Immature natural killer cell (primary cell): ENCODE results near the gene ATAD3C. TPM values are rescaled to one million over a fixed set of nuclear protein-coding genes. Genes with fewer than 3 reads are reported as not detected.
"Not testable (repeated sequence)": the region's sequence is repeated elsewhere in the genome, so short reads cannot be mapped to it uniquely, and the experiment has no call there.

Experiments used
- DNase-seq, 3 donors: peaks; one replicate each; pipeline ENCODE4 v3.0.0; 2022; ENCODE audit warnings: mixed read lengths in 1 of 3
- H3K27ac Mint-ChIP-seq, 6 donors: one replicate each; pipeline ENCODE4 v1.8.0; 2020; ENCODE audit warnings: mixed read lengths in 6 of 6, mild to moderate bottlenecking in 5 of 6, inconsistent platforms in 4 of 6, moderate library complexity in 3 of 6
- H3K27me3 Mint-ChIP-seq, 3 donors: one replicate each; pipeline ENCODE4 v1.8.0; 2020 to 2021; ENCODE audit warnings: low read depth in 3 of 3, mild to moderate bottlenecking in 3 of 3, mixed read lengths in 3 of 3, moderate library complexity in 3 of 3, inconsistent platforms in 1 of 3
- H3K36me3 Mint-ChIP-seq, 3 donors: one replicate each; pipeline ENCODE4 v1.8.0; 2020; ENCODE audit warnings: mixed read lengths in 3 of 3, inconsistent platforms in 2 of 3, mild to moderate bottlenecking in 2 of 3
- H3K4me1 Mint-ChIP-seq, 2 donors: one replicate each; pipeline ENCODE4 v1.8.0; 2020; ENCODE audit warnings: inconsistent platforms in 2 of 2, mild to moderate bottlenecking in 2 of 2, mixed read lengths in 2 of 2, moderate library complexity in 1 of 2
- H3K4me3 Mint-ChIP-seq, 5 donors: one replicate each; pipeline ENCODE4 v1.8.0; 2020; ENCODE audit warnings: mild to moderate bottlenecking in 5 of 5, mixed read lengths in 5 of 5, inconsistent platforms in 3 of 5, moderate library complexity in 3 of 5
- H3K9me3 Mint-ChIP-seq, 6 donors: one replicate each; pipeline ENCODE4 v1.8.0; 2020; ENCODE audit warnings: mild to moderate bottlenecking in 6 of 6, mixed read lengths in 6 of 6, inconsistent platforms in 4 of 6, moderate library complexity in 3 of 6
- polyA plus RNA-seq, 3 donors: library from polyadenylated mRNA; unstranded; fragments of 300-500 nt; fragmentation: Illumina TruSeq; gene quantifications; one replicate each; pipeline ENCODE4 v1.2.3, GENCODE V29; 2021

ATAD3C gene
- polyA plus RNA-seq, 3 donors from 2014 or later: 1.5 to 4.0 (median 3.1) TPM

- peaks cover 3 to 21% (median 4%) of the 10 kb centered on the region in 3 donors for H3K27me3 Mint-ChIP-seq
- H3K4me1 Mint-ChIP-seq: peaks cover 11 to 31% of the 10 kb centered on the region in 2 donors
- not testable (repeated sequence) for H3K9me3 Mint-ChIP-seq, H3K36me3 Mint-ChIP-seq
- H3K27ac Mint-ChIP-seq: peak overlapping the region; percentile 75 to 88 (median 81)
- peak; percentile 54 to 61 (median 58) for DNase-seq
- peak overlapping the region; percentile 71 to 79 (median 74) for H3K4me3 Mint-ChIP-seq
Observed at GRCh38 chr1:1472053-1472876, 22.8 kb downstream of the ATAD3C start.

- peak overlapping the region in 2 of 6 donors; percentile 66 to 75 for H3K27ac Mint-ChIP-seq
- H3K4me3 Mint-ChIP-seq, H3K36me3 Mint-ChIP-seq, H3K9me3 Mint-ChIP-seq: not testable (repeated sequence)
- H3K27me3 Mint-ChIP-seq: peaks cover 4 to 21% (median 11%) of the 10 kb centered on the region in 3 donors
- H3K4me1 Mint-ChIP-seq: peaks cover 4 to 24% of the 10 kb centered on the region in 2 donors
- peak; percentile 32 to 59 (median 43) for DNase-seq
Observed at GRCh38 chr1:1476011-1476410, 26.5 kb downstream of the ATAD3C start.

GRCh38 chr1:1477206-1477605 is 27.7 kb downstream of the ATAD3C start:
- H3K27ac Mint-ChIP-seq: peak overlapping the region in 1 of 6 donors; percentile 11
- DNase-seq: no peak

GRCh38 chr1:1479547-1480487 is 30.3 kb downstream of the ATAD3C start:
- Mint-ChIP-seq H3K27me3 (peaks cover 4 to 9% (median 7%) of the 10 kb centered on the region in 3 donors), H3K4me1 (peaks cover 0 to 6% of the 10 kb centered on the region in 2 donors), H3K36me3 (peaks cover 6 to 9% (median 8%) of the 10 kb centered on the region in 3 donors), H3K9me3 (no peaks in the 10 kb centered on the region), H3K27ac (peak overlapping the region in 3 of 6 donors; percentile 11 to 34 (median 21)), H3K4me3 (no peak overlapping the region)
- DNase-seq: no peak

More at GRCh38 chr1:1477206-1477605, 27.7 kb downstream of the ATAD3C start:
- Mint-ChIP-seq H3K36me3 (peaks cover 6 to 9% (median 8%) of the 10 kb centered on the region in 3 donors), H3K4me1 (peaks cover 0 to 22% of the 10 kb centered on the region in 2 donors), H3K27me3 (peaks cover 4 to 20% (median 9%) of the 10 kb centered on the region in 3 donors), H3K9me3 (no peaks in the 10 kb centered on the region), H3K4me3 (no peak overlapping the region)

GRCh38 chr1:1480488-1480867 is 31.0 kb downstream of the ATAD3C start:
- H3K27ac Mint-ChIP-seq, H3K36me3 Mint-ChIP-seq, DNase-seq, H3K4me3 Mint-ChIP-seq, H3K4me1 Mint-ChIP-seq, H3K9me3 Mint-ChIP-seq: not testable (repeated sequence)
- H3K27me3 Mint-ChIP-seq: peaks cover 1 to 11% (median 7%) of the 10 kb centered on the region in 3 donors

- not testable (repeated sequence) for H3K9me3 Mint-ChIP-seq, H3K36me3 Mint-ChIP-seq, H3K4me3 Mint-ChIP-seq, H3K27ac Mint-ChIP-seq, DNase-seq, H3K4me1 Mint-ChIP-seq
- peaks cover 0 to 13% (median 3%) of the 10 kb centered on the region in 3 donors for H3K27me3 Mint-ChIP-seq
Observed at GRCh38 chr1:1481811-1482210, 32.3 kb downstream of the ATAD3C start.

GRCh38 chr1:1482856-1483255 is 33.4 kb downstream of the ATAD3C start:
- no peak overlapping the region for H3K27ac Mint-ChIP-seq
- H3K4me3 Mint-ChIP-seq: no peak overlapping the region
- no peak for DNase-seq
- H3K9me3 Mint-ChIP-seq: no peaks in the 10 kb centered on the region
- H3K36me3 Mint-ChIP-seq: peaks cover 6 to 9% (median 8%) of the 10 kb centered on the region in 3 donors
- H3K27me3 Mint-ChIP-seq: peaks cover 0 to 14% (median 3%) of the 10 kb centered on the region in 3 donors
- H3K4me1 Mint-ChIP-seq: no peaks in the 10 kb centered on the region

GRCh38 chr1:1483714-1484113 is 34.2 kb downstream of the ATAD3C start:
- Mint-ChIP-seq H3K4me1 (no peaks in the 10 kb centered on the region), H3K4me3 (no peak overlapping the region), H3K27me3 (peaks cover 0 to 12% (median 3%) of the 10 kb centered on the region in 3 donors), H3K9me3 (no peaks in the 10 kb centered on the region), H3K36me3 (peaks cover 6 to 9% (median 8%) of the 10 kb centered on the region in 3 donors), H3K27ac (no peak overlapping the region)
- DNase-seq: no peak

- not testable (repeated sequence) for H3K4me1 Mint-ChIP-seq, H3K4me3 Mint-ChIP-seq, H3K9me3 Mint-ChIP-seq, H3K36me3 Mint-ChIP-seq, H3K27me3 Mint-ChIP-seq, DNase-seq, H3K27ac Mint-ChIP-seq
Observed at GRCh38 chr1:1484976-1485750, 35.7 kb downstream of the ATAD3C start.

GRCh38 chr1:1485755-1486317 is 36.3 kb downstream of the ATAD3C start:
- H3K9me3 Mint-ChIP-seq, H3K4me1 Mint-ChIP-seq, H3K36me3 Mint-ChIP-seq, DNase-seq, H3K4me3 Mint-ChIP-seq, H3K27ac Mint-ChIP-seq, H3K27me3 Mint-ChIP-seq: not testable (repeated sequence)

- Mint-ChIP-seq H3K4me3 (no peak overlapping the region), H3K36me3 (peaks cover 0 to 7% (median 3%) of the 10 kb centered on the region in 3 donors), H3K9me3 (no peaks in the 10 kb centered on the region), H3K27me3 (peaks cover 0 to 5% (median 1%) of the 10 kb centered on the region in 3 donors), H3K27ac (no peak overlapping the region), H3K4me1 (no peaks in the 10 kb centered on the region)
- no peak for DNase-seq
Observed at GRCh38 chr1:1487701-1488100, 38.2 kb downstream of the ATAD3C start.

GRCh38 chr1:1489231-1489630 is 39.7 kb downstream of the ATAD3C start:
- Mint-ChIP-seq H3K4me1 (no peaks in the 10 kb centered on the region), H3K4me3 (no peak overlapping the region), H3K27ac (no peak overlapping the region), H3K9me3 (peaks cover 0 to 5% (median 4%) of the 10 kb centered on the region in 6 donors), H3K27me3 (peaks cover 0 to 5% (median 0%) of the 10 kb centered on the region in 3 donors), H3K36me3 (peaks cover 11 to 18% (median 15%) of the 10 kb centered on the region in 3 donors)
- no peak for DNase-seq

GRCh38 chr1:1489861-1490260 is 40.4 kb downstream of the ATAD3C start:
- Mint-ChIP-seq H3K27me3 (peaks cover 0 to 5% (median 0%) of the 10 kb centered on the region in 3 donors), H3K4me3 (no peak overlapping the region), H3K36me3 (peaks cover 11 to 18% (median 15%) of the 10 kb centered on the region in 3 donors), H3K4me1 (no peaks in the 10 kb centered on the region), H3K9me3 (peaks cover 0 to 5% (median 4%) of the 10 kb centered on the region in 6 donors), H3K27ac (no peak overlapping the region)
- no peak for DNase-seq
